Loucy (cell line): ENCODE measurements around the gene TMEM203.
A peak's percentile ranks its signal among the peaks of the same experiment; 100 is the strongest.
"Not testable (repeated sequence)": the region's sequence is repeated elsewhere in the genome, so short reads cannot be mapped to it uniquely, and the experiment has no call there.

Experiments
- H2AFZ ChIP-seq: fragments of 200-600 bp; sonication (generic); 2 replicates; pipeline ENCODE4 v1.6.0; 2016; ENCODE audit warnings: antibody characterized with exemption, mild to moderate bottlenecking, low read length, moderate library complexity
- H3F3A ChIP-seq: fragments of 200-600 bp; 2 replicates; pipeline ENCODE4 v1.6.0; 2016; ENCODE audit warnings: antibody characterized with exemption, low read depth, mild to moderate bottlenecking
- H3K27me3 ChIP-seq: fragments of 200-600 bp; sonication (generic); 2 replicates; pipeline ENCODE4 v1.6.1; 2014; ENCODE audit warnings: low read length, mild to moderate bottlenecking; ENCODE audit not compliant: insufficient read depth, poor library complexity, severe bottlenecking
- H3K36me3 ChIP-seq: fragments of 200-600 bp; sonication (generic); 2 replicates; pipeline ENCODE4 v1.6.1; 2016; ENCODE audit warnings: low read length; ENCODE audit not compliant: insufficient read depth
- H3K4me1 ChIP-seq: fragments of 200-600 bp; sonication (generic); 2 replicates; pipeline ENCODE4 v1.5.1; 2014; ENCODE audit warnings: low read length, mild to moderate bottlenecking; ENCODE audit not compliant: insufficient read depth, poor library complexity, severe bottlenecking
- H3K4me2 ChIP-seq: fragments of 200-600 bp; sonication (generic); 2 replicates; pipeline ENCODE4 v1.6.0; 2014; ENCODE audit warnings: antibody characterized with exemption, low read length, low read depth, mild to moderate bottlenecking; ENCODE audit not compliant: poor library complexity, severe bottlenecking
- H3K4me3 ChIP-seq: fragments of 200-600 bp; sonication (generic); 2 replicates; pipeline ENCODE4 v1.5.1; 2014; ENCODE audit warnings: low read length, mild to moderate bottlenecking, mixed read lengths; ENCODE audit not compliant: poor library complexity, severe bottlenecking
- H3K79me2 ChIP-seq: fragments of 200-600 bp; sonication (generic); 2 replicates; pipeline ENCODE4 v1.6.1; 2014; ENCODE audit warnings: low read length; ENCODE audit not compliant: insufficient read depth
- H3K9ac ChIP-seq: fragments of 200-600 bp; sonication (generic); 2 replicates; pipeline ENCODE4 v1.6.0; 2014; ENCODE audit warnings: mild to moderate bottlenecking, low read depth, low read length, moderate library complexity; ENCODE audit not compliant: poor library complexity, severe bottlenecking
- H3K9me2 ChIP-seq: fragments of 200-600 bp; sonication (generic); replicated peaks from 2 replicates; pipeline ENCODE4 v1.6.1; 2016; ENCODE audit warnings: low read depth, low read length, mixed read lengths
- H3K9me3 ChIP-seq: fragments of 200-600 bp; sonication (generic); 2 replicates; pipeline ENCODE4 v1.6.1; 2014; ENCODE audit warnings: mild to moderate bottlenecking, antibody characterized with exemption, low read length, low read depth; ENCODE audit not compliant: insufficient read depth
- H4K20me1 ChIP-seq: fragments of 200-600 bp; sonication (generic); 2 replicates; pipeline ENCODE4 v1.6.0; 2014; ENCODE audit warnings: antibody characterized with exemption, low read length, mild to moderate bottlenecking; ENCODE audit not compliant: insufficient read depth, poor library complexity, severe bottlenecking
- EZH2phosphoT487 ChIP-seq: fragments of 200-600 bp; IDR thresholded peaks from 2 replicates; pipeline ENCODE4 v1.6.1; 2018; ENCODE audit warnings: antibody characterized with exemption, mild to moderate bottlenecking, moderate library complexity, borderline replicate concordance
- TF ChIP-seq, protein P1 (sequence below): fragments of 200-600 bp; sonication (generic); conservative IDR thresholded peaks from 2 replicates; pipeline ENCODE4 v1.5.1; 2014; ENCODE audit warnings: mild to moderate bottlenecking, antibody characterized with exemption, low read length

TMEM203 gene

DNA sequence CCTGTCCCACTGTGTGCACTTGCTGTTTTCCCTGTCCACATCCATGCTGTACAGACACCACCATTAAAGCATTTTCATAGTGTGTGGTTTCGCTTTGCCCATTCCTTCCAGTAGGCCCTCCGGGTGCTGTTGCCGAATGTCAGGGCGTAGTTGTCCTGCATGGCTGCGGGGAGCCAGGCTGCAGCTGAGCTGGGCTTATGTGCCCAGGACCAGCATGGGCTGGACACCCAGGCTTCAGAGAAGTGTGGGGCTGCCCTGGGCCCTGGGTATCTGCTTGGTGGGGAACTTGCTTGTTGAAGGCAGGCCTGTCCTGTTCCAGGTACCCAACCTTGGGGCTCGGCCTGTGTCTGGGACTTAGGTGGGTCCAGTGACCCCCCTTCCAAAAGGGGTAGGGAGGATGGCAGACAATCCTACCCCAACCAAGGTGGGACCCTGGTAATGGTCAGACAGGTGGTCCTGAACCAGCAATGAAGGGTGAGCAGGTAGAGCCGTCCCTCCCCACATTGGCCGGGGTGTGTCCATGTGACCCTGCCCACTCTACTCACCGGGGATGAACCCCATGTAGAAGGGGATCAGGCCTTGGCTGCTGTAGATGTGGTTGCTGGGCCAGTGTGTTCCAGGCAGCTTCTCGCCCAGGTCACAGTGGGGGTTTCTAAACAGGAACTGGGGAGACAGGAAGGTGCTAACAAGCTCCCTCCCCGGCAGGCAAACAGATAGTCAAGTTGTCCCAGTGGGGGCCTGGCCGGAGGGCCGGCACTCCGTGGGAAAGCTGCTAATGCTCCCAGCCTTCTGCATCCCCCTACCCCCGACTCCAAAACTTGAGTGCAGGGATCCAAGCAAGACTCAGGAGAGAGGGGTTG is 38.4 kb upstream of the TMEM203 start:
- H3K9ac ChIP-seq = peak overlapping the region; percentile 26
- H3K36me3 ChIP-seq = peaks cover 21% of the 10 kb centered on the region; the same call in 1 of the 2 replicates
- H2AFZ ChIP-seq = no peak overlapping the region
- H3K9me3 ChIP-seq = no peaks in the 10 kb centered on the region
- TF ChIP-seq, protein P1, sequence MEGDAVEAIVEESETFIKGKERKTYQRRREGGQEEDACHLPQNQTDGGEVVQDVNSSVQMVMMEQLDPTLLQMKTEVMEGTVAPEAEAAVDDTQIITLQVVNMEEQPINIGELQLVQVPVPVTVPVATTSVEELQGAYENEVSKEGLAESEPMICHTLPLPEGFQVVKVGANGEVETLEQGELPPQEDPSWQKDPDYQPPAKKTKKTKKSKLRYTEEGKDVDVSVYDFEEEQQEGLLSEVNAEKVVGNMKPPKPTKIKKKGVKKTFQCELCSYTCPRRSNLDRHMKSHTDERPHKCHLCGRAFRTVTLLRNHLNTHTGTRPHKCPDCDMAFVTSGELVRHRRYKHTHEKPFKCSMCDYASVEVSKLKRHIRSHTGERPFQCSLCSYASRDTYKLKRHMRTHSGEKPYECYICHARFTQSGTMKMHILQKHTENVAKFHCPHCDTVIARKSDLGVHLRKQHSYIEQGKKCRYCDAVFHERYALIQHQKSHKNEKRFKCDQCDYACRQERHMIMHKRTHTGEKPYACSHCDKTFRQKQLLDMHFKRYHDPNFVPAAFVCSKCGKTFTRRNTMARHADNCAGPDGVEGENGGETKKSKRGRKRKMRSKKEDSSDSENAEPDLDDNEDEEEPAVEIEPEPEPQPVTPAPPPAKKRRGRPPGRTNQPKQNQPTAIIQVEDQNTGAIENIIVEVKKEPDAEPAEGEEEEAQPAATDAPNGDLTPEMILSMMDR = no peak
- no peak for TF ChIP-seq EZH2phosphoT487
- no peaks in the 10 kb centered on the region for H3K27me3 ChIP-seq
- H3K79me2 ChIP-seq = peaks cover 36% of the 10 kb centered on the region
- H3F3A ChIP-seq = 0 out of 2 replicates have a peak, but pooled peaks cover 6% of the 10 kb centered on the region
- peak overlapping the region; percentile 95 for H3K4me2 ChIP-seq
- peaks cover 17% of the 10 kb centered on the region for H3K4me1 ChIP-seq
- H3K4me3 ChIP-seq = peak overlapping the region; percentile 39
- peaks cover 24% of the 10 kb centered on the region for H4K20me1 ChIP-seq
- H3K9me2 ChIP-seq = no peaks in the 10 kb centered on the region

DNA sequence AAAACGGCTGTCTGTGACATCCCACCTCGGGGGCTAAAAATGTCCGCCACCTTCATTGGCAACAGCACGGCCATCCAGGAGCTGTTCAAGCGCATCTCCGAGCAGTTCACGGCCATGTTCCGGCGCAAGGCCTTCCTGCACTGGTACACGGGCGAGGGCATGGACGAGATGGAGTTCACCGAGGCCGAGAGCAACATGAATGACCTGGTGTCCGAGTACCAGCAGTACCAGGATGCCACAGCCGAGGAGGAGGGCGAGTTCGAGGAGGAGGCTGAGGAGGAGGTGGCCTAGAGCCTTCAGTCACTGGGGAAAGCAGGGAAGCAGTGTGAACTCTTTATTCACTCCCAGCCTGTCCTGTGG is 37.8 kb upstream of the TMEM203 start:
- H3K9me3 ChIP-seq, H3K9me2 ChIP-seq, H2AFZ ChIP-seq, H3F3A ChIP-seq, H3K27me3 ChIP-seq: not testable (repeated sequence)
- peak overlapping the region; percentile 96 for H3K9ac ChIP-seq
- peak overlapping the region; percentile 94 for H3K4me3 ChIP-seq
- H3K36me3 ChIP-seq = peaks cover 21% of the 10 kb centered on the region; the same call in 1 of the 2 replicates
- peaks cover 43% of the 10 kb centered on the region for H3K79me2 ChIP-seq
- peaks cover 23% of the 10 kb centered on the region for H3K4me1 ChIP-seq
- peak overlapping the region; percentile 95 for H3K4me2 ChIP-seq
- H4K20me1 ChIP-seq = peaks cover 24% of the 10 kb centered on the region

DNA sequence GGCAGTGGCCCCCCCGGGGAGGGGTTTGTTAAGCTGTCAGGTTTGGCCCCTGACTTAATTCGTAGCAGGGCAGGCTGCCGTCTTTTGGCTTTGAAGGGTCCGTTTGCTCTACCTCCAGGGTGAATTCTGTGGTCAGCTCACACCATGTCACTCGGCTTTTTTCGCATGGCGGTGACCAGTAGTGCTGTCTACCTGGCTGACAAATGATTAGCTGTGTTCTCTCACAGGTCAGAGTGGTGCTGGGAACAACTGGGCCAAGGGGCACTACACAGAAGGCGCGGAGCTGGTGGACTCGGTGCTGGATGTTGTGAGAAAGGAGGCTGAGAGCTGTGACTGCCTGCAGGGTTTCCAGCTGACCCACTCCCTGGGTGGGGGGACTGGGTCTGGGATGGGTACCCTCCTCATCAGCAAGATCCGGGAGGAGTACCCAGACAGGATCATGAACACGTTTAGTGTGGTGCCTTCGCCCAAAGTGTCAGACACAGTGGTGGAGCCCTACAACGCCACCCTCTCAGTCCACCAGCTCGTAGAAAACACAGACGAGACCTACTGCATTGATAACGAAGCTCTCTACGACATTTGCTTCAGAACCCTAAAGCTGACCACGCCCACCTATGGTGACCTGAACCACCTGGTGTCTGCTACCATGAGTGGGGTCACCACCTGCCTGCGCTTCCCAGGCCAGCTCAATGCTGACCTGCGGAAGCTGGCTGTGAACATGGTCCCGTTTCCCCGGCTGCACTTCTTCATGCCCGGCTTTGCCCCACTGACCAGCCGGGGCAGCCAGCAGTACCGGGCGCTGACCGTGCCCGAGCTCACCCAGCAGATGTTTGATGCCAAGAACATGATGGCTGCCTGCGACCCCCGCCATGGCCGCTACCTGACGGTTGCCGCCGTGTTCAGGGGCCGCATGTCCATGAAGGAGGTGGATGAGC is 37.1 kb upstream of the TMEM203 start:
- Histone ChIP-seq H3K27me3 (no peaks in the 10 kb centered on the region), H4K20me1 (peaks cover 24% of the 10 kb centered on the region), H3K36me3 (peaks cover 21% of the 10 kb centered on the region; the same call in 1 of the 2 replicates), H3K4me3 (peak overlapping the region; percentile 94), H3K4me2 (peak overlapping the region; percentile 95), H3F3A (0 out of 2 replicates have a peak, but pooled peaks cover 6% of the 10 kb centered on the region), H2AFZ (no peak overlapping the region), H3K9me3 (no peaks in the 10 kb centered on the region), H3K4me1 (peaks cover 30% of the 10 kb centered on the region), H3K79me2 (peaks cover 48% of the 10 kb centered on the region), H3K9ac (peak overlapping the region; percentile 96), H3K9me2 (no peaks in the 10 kb centered on the region)
- TF ChIP-seq, protein P1 = no peak
- no peak for TF ChIP-seq EZH2phosphoT487
